OCI-LY3 (cell line): ENCODE data around the gene GAA.

Source experiments
- H2AFZ ChIP-seq: fragments of 200-600, 300-600 bp; shearing (Covaris generic); 2 replicates; pipeline ENCODE4 v1.6.0; 2014; ENCODE audit warnings: antibody characterized with exemption, low read depth, low read length
- H3K27ac ChIP-seq: fragments of 200-600, 300-600 bp; sonication (generic); 2 replicates; pipeline ENCODE4 v1.5.1; 2014; ENCODE audit warnings: mild to moderate bottlenecking, low read length, moderate library complexity, mixed read lengths
- H3K27me3 ChIP-seq: fragments of 200-600, 300-600 bp; sonication (generic); 2 replicates; pipeline ENCODE4 v1.6.1; 2014; ENCODE audit warnings: low read depth, low read length, mixed read lengths
- H3K36me3 ChIP-seq: fragments of 200-600, 300-600 bp; sonication (generic); replicated peaks from 2 replicates; pipeline ENCODE3; 2014; ENCODE audit warnings: low read depth, low read length, mixed read lengths
- H3K4me1 ChIP-seq: fragments of 300-600, 200-600 bp; sonication (generic); 2 replicates; pipeline ENCODE4 v1.6.1; 2014; ENCODE audit warnings: low read length, mixed read lengths
- H3K4me2 ChIP-seq: fragments of 200-600, 300-600 bp; sonication (generic); 2 replicates; pipeline ENCODE4 v1.6.1; 2014; ENCODE audit warnings: low read length, mixed read lengths
- H3K4me3 ChIP-seq: fragments of 300-600, 200-600 bp; sonication (generic); 2 replicates; pipeline ENCODE4 v1.5.1; 2014; ENCODE audit warnings: antibody characterized with exemption, mild to moderate bottlenecking, low read length, moderate library complexity
- H3K79me2 ChIP-seq: fragments of 300-600, 200-600 bp; shearing (Covaris generic); 2 replicates; pipeline ENCODE4 v1.6.1; 2014; ENCODE audit warnings: mild to moderate bottlenecking, low read length, mixed read lengths
- H3K9ac ChIP-seq: fragments of 300-600, 200-600 bp; shearing (Covaris generic); 2 replicates; pipeline ENCODE4 v1.6.0; 2014; ENCODE audit warnings: mild to moderate bottlenecking, low read length, moderate library complexity
- H3K9me3 ChIP-seq: fragments of 200-600, 300-600 bp; shearing (Covaris generic); 2 replicates; pipeline ENCODE4 v1.6.1; 2014; ENCODE audit warnings: low read length, mixed read lengths; ENCODE audit not compliant: insufficient read depth
- H4K20me1 ChIP-seq: fragments of 200-600, 300-600 bp; sonication (generic); 2 replicates; pipeline ENCODE4 v1.6.1; 2016; ENCODE audit warnings: low read length, mixed read lengths; ENCODE audit not compliant: insufficient read depth
- EZH2phosphoT487 ChIP-seq: fragments of 200-600 bp; shearing (Covaris generic); IDR thresholded peaks from 2 replicates; pipeline ENCODE4 v1.6.1; 2018; ENCODE audit warnings: antibody characterized with exemption, mixed run types, low read depth
- TF ChIP-seq, protein P1 (sequence below): fragments of 200-600, 300-600 bp; sonication (generic); IDR thresholded peaks from 2 replicates; pipeline ENCODE4 v1.5.1; 2014; ENCODE audit warnings: antibody characterized with exemption, low read length, low read depth

GAA gene

GRCh38 chr17:80108036-80108971 lies 6.9 kb downstream of the GAA start:
- Histone ChIP-seq H4K20me1 (no peaks in the 10 kb centered on the region), H3K4me2 (no peak overlapping the region), H3K4me3 (no peak overlapping the region), H3K27me3 (no peaks in the 10 kb centered on the region), H3K79me2 (no peaks in the 10 kb centered on the region), H3K36me3 (no peaks in the 10 kb centered on the region), H2AFZ (no peak overlapping the region), H3K4me1 (no peaks in the 10 kb centered on the region), H3K9me3 (no peaks in the 10 kb centered on the region), H3K9ac (no peak overlapping the region), H3K27ac (no peak overlapping the region)
- TF ChIP-seq, protein P1, sequence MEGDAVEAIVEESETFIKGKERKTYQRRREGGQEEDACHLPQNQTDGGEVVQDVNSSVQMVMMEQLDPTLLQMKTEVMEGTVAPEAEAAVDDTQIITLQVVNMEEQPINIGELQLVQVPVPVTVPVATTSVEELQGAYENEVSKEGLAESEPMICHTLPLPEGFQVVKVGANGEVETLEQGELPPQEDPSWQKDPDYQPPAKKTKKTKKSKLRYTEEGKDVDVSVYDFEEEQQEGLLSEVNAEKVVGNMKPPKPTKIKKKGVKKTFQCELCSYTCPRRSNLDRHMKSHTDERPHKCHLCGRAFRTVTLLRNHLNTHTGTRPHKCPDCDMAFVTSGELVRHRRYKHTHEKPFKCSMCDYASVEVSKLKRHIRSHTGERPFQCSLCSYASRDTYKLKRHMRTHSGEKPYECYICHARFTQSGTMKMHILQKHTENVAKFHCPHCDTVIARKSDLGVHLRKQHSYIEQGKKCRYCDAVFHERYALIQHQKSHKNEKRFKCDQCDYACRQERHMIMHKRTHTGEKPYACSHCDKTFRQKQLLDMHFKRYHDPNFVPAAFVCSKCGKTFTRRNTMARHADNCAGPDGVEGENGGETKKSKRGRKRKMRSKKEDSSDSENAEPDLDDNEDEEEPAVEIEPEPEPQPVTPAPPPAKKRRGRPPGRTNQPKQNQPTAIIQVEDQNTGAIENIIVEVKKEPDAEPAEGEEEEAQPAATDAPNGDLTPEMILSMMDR = no peak
- no peak for TF ChIP-seq EZH2phosphoT487

- TF ChIP-seq EZH2phosphoT487 = no peak
- TF ChIP-seq, protein P1 = no peak
- Histone ChIP-seq H3K36me3 (no peaks in the 10 kb centered on the region), H3K27me3 (no peaks in the 10 kb centered on the region), H3K79me2 (no peaks in the 10 kb centered on the region), H2AFZ (no peak overlapping the region), H3K4me3 (no peak overlapping the region), H3K9ac (no peak overlapping the region), H3K9me3 (no peaks in the 10 kb centered on the region), H3K4me1 (no peaks in the 10 kb centered on the region), H3K27ac (no peak overlapping the region), H3K4me2 (no peak overlapping the region), H4K20me1 (no peaks in the 10 kb centered on the region)
Measured at GRCh38 chr17:80109066-80109660, 7.8 kb downstream of the GAA start.

- H3K9me3 ChIP-seq = no peaks in the 10 kb centered on the region
- no peaks in the 10 kb centered on the region for H3K27me3 ChIP-seq
- H3K9ac ChIP-seq = no peak overlapping the region
- no peaks in the 10 kb centered on the region for H3K79me2 ChIP-seq
- H2AFZ ChIP-seq = no peak overlapping the region
- H3K36me3 ChIP-seq = no peaks in the 10 kb centered on the region
- H3K27ac ChIP-seq = no peak overlapping the region
- H3K4me3 ChIP-seq = no peak overlapping the region
- H4K20me1 ChIP-seq = no peaks in the 10 kb centered on the region
- TF ChIP-seq EZH2phosphoT487 = no peak
- TF ChIP-seq, protein P1 = no peak
- H3K4me1 ChIP-seq = no peaks in the 10 kb centered on the region
- no peak overlapping the region for H3K4me2 ChIP-seq
Measured at GRCh38 chr17:80109713-80110446, 8.5 kb downstream of the GAA start.

- H3K27me3 ChIP-seq = no peaks in the 10 kb centered on the region
- H3K36me3 ChIP-seq = no peaks in the 10 kb centered on the region
- H3K9me3 ChIP-seq = no peaks in the 10 kb centered on the region
- no peak overlapping the region for H3K4me3 ChIP-seq
- TF ChIP-seq, protein P1 = no peak
- TF ChIP-seq EZH2phosphoT487 = no peak
- H3K27ac ChIP-seq = no peak overlapping the region
- H3K4me2 ChIP-seq = no peak overlapping the region
- no peaks in the 10 kb centered on the region for H3K4me1 ChIP-seq
- no peak overlapping the region for H2AFZ ChIP-seq
- H3K79me2 ChIP-seq = no peaks in the 10 kb centered on the region
- no peaks in the 10 kb centered on the region for H4K20me1 ChIP-seq
- H3K9ac ChIP-seq = no peak overlapping the region
Measured at GRCh38 chr17:80110447-80110812, 9.0 kb downstream of the GAA start.
